ENCODE measurements around the gene XXYLT1.

XXYLT1 gene

GRCh38 chr3:195020185-195020584, 250.8 kb downstream of the XXYLT1 start:
- Histone ChIP-seq H3K36me3 (ENCODE audit: control insufficient read depth, insufficient read depth, low read length) (no peaks in the 10 kb centered on the region), H3K4me3 (replicated peaks; ENCODE audit: low read depth, low read length) (no peak overlapping the region), H3K27me3 (replicated peaks; ENCODE audit: control insufficient read depth, insufficient read depth, low read length) (no peaks in the 10 kb centered on the region; the same call in 1 of the 2 replicates)
- TF ChIP-seq CTCF (IDR thresholded peaks at IDR 0.05; ENCODE audit: insufficient read depth, low read length, poor library complexity, severe bottlenecking): no peak
- no peak for DNase-seq (ENCODE audit: extremely low read depth, insufficient read length)

- no peak for TF ChIP-seq CTCF (IDR thresholded peaks at IDR 0.05; ENCODE audit: insufficient read depth, low read length, poor library complexity, severe bottlenecking)
- no peak overlapping the region for H3K4me3 ChIP-seq (replicated peaks; ENCODE audit: low read depth, low read length)
- no peaks in the 10 kb centered on the region for H3K36me3 ChIP-seq (ENCODE audit: control insufficient read depth, insufficient read depth, low read length)
- H3K27me3 ChIP-seq (replicated peaks; ENCODE audit: control insufficient read depth, insufficient read depth, low read length): no peaks in the 10 kb centered on the region; the same call in 1 of the 2 replicates
- no peak for DNase-seq (ENCODE audit: extremely low read depth, insufficient read length)
Measured at GRCh38 chr3:195019335-195019734, 251.6 kb downstream of the XXYLT1 start.
